WTC11 (cell line): ENCODE results near the gene KLHDC4. TPM values are rescaled to one million over a fixed set of nuclear protein-coding genes. Genes with fewer than 3 reads are reported as not detected.

ENCODE experiments used
- ATAC-seq: fragments of 200-7000 bp; cut with Tn5 transposase; 2 replicates; pipeline ENCODE4 v1.10.0; 2021; ENCODE audit warnings: mild to moderate bottlenecking, moderate library complexity
- CTCF ChIA-PET: fragments of 300-600 bp; sonication (Branson Sonifier 250); formaldehyde crosslinking; loops from one replicate; lab custom pipeline; 2021; ENCODE audit warnings: antibody characterized with exemption; lab: Charles Lee
- POLR2A ChIA-PET: fragments of 350-600 bp; sonication (Branson Sonifier 250); formaldehyde crosslinking; loops from one replicate; lab custom pipeline; 2021; ENCODE audit warnings: antibody characterized with exemption; lab: Charles Lee
- DNase-seq: peaks from one replicate; pipeline ENCODE4 v3.0.0; 2021; ENCODE audit warnings: low spot score
- H3K27ac Mint-ChIP-seq: 2 replicates; pipeline ENCODE4 v1.8.0; 2021; ENCODE audit warnings: mixed read lengths
- H3K27me3 Mint-ChIP-seq: 2 replicates; pipeline ENCODE4 v1.8.0; 2021; ENCODE audit warnings: low read depth, mild to moderate bottlenecking, moderate library complexity, mixed read lengths
- H3K36me3 Mint-ChIP-seq: 2 replicates; pipeline ENCODE4 v1.8.0; 2021; ENCODE audit warnings: mixed read lengths
- H3K4me1 Mint-ChIP-seq: 2 replicates; pipeline ENCODE4 v1.8.0; 2022; ENCODE audit warnings: mixed read lengths
- H3K4me3 Mint-ChIP-seq: 2 replicates; pipeline ENCODE4 v1.8.0; 2021; ENCODE audit warnings: mild to moderate bottlenecking, moderate library complexity, mixed read lengths
- H3K9me3 Mint-ChIP-seq: 2 replicates; pipeline ENCODE4 v1.8.0; 2021; ENCODE audit warnings: mixed read lengths
- CBFB ChIP-seq: sonication (generic); formaldehyde crosslinking; IDR thresholded peaks from 2 replicates; pipeline ENCODE4 v1.8.1; 2022; ENCODE audit warnings: mild to moderate bottlenecking, low read depth, missing genetic modification reagents
- CREB1 ChIP-seq: sonication (generic); formaldehyde crosslinking; IDR thresholded peaks from 2 replicates; pipeline ENCODE4 v1.8.0; 2023; ENCODE audit warnings: mild to moderate bottlenecking, missing genetic modification reagents
- ELF4 ChIP-seq: sonication (generic); formaldehyde crosslinking; IDR thresholded peaks from 2 replicates; pipeline ENCODE4 v1.8.1; 2022; ENCODE audit warnings: low read depth, mild to moderate bottlenecking, moderate library complexity, missing genetic modification reagents
- EMX1 ChIP-seq: fragments of 250-450 bp; sonication (Bioruptor Pico); IDR thresholded peaks from 2 replicates; pipeline ENCODE4 v1.8.0; 2021; ENCODE audit warnings: mild to moderate bottlenecking
- ETV6 ChIP-seq: sonication (generic); formaldehyde crosslinking; IDR thresholded peaks from 2 replicates; pipeline ENCODE4 v1.8.1; 2022; ENCODE audit warnings: mild to moderate bottlenecking, missing genetic modification reagents
- FOXK1 ChIP-seq: sonication (generic); formaldehyde crosslinking; IDR thresholded peaks from 2 replicates; pipeline ENCODE4 v1.8.0; 2022; ENCODE audit warnings: mild to moderate bottlenecking, moderate library complexity, missing genetic modification reagents
- GRHL2 ChIP-seq: fragments of 250-450 bp; sonication (Bioruptor Pico); IDR thresholded peaks from 2 replicates; pipeline ENCODE4 v1.8.0; 2022; ENCODE audit warnings: mild to moderate bottlenecking, moderate library complexity; ENCODE audit not compliant: insufficient replicate concordance, severe bottlenecking
- HMGA2 ChIP-seq: fragments of 250-450 bp; sonication (Bioruptor Pico); IDR thresholded peaks from 2 replicates; pipeline ENCODE4 v1.4.0; 2021; ENCODE audit warnings: mild to moderate bottlenecking, moderate library complexity
- KAT7 ChIP-seq: sonication (generic); formaldehyde crosslinking; IDR thresholded peaks from 2 replicates; pipeline ENCODE4 v1.8.1; 2023; ENCODE audit warnings: missing genetic modification reagents, mild to moderate bottlenecking, borderline replicate concordance
- MXD4 ChIP-seq: fragments of 250-450 bp; sonication (Bioruptor Pico); IDR thresholded peaks from 2 replicates; pipeline ENCODE4 v1.8.0; 2021; ENCODE audit warnings: mild to moderate bottlenecking, moderate library complexity, borderline replicate concordance
- NFYB ChIP-seq: sonication (generic); formaldehyde crosslinking; conservative IDR thresholded peaks from 2 replicates; pipeline ENCODE4 v1.8.0; 2022; ENCODE audit warnings: low read depth, missing genetic modification reagents
- OVOL2 ChIP-seq: fragments of 250-450 bp; sonication (Bioruptor Pico); IDR thresholded peaks from 2 replicates; pipeline ENCODE4 v1.9.0; 2021; ENCODE audit warnings: mild to moderate bottlenecking, borderline replicate concordance
- RELA ChIP-seq: sonication (generic); formaldehyde crosslinking; IDR thresholded peaks from 2 replicates; pipeline ENCODE4 v1.8.1; 2022; ENCODE audit warnings: missing genetic modification reagents, mild to moderate bottlenecking, borderline replicate concordance
- SMAD3 ChIP-seq: sonication (generic); formaldehyde crosslinking; IDR thresholded peaks from 2 replicates; pipeline ENCODE4 v1.8.0; 2022; ENCODE audit warnings: missing genetic modification reagents, mild to moderate bottlenecking, borderline replicate concordance
- SP1 ChIP-seq: sonication (generic); formaldehyde crosslinking; conservative IDR thresholded peaks from 2 replicates; pipeline ENCODE4 v1.8.1; 2022; ENCODE audit warnings: missing genetic modification reagents
- ZNF219 ChIP-seq: sonication (generic); formaldehyde crosslinking; IDR thresholded peaks from 2 replicates; pipeline ENCODE4 v1.8.0; 2023; ENCODE audit warnings: missing genetic modification reagents, mild to moderate bottlenecking, borderline replicate concordance
- ZNF423 ChIP-seq: fragments of 250-450 bp; sonication (Bioruptor Pico); IDR thresholded peaks from 2 replicates; pipeline ENCODE4 v2.1.2; 2022; ENCODE audit warnings: mild to moderate bottlenecking, moderate library complexity
- total RNA-seq: library from RNA; stranded (reverse); gene quantifications from 3 replicates; pipeline ENCODE4 v1.2.3, GENCODE V29; 2021
- TF ChIP-seq, protein P1 (sequence below): fragments of 250-450 bp; sonication (Bioruptor Pico); IDR thresholded peaks from 2 replicates; pipeline ENCODE4 v1.9.0; 2021; ENCODE audit warnings: mild to moderate bottlenecking
- TF ChIP-seq, protein P2 (sequence below): fragments of 250-450 bp; sonication (Bioruptor Pico); IDR thresholded peaks from 2 replicates; pipeline ENCODE4 v1.9.0; 2021; ENCODE audit warnings: mild to moderate bottlenecking, borderline replicate concordance
- TF ChIP-seq, protein P3 (sequence below): sonication (generic); formaldehyde crosslinking; IDR thresholded peaks from 2 replicates; pipeline ENCODE4 v1.8.1; 2022; ENCODE audit warnings: mild to moderate bottlenecking, missing genetic modification reagents, moderate library complexity, borderline replicate concordance
- TF ChIP-seq, protein P4 (sequence below): sonication (generic); formaldehyde crosslinking; IDR thresholded peaks from 2 replicates; pipeline ENCODE4 v1.8.1; 2023; ENCODE audit warnings: mild to moderate bottlenecking, moderate library complexity, missing genetic modification reagents
- TF ChIP-seq, protein P5 (sequence below): sonication (generic); formaldehyde crosslinking; IDR thresholded peaks from 2 replicates; pipeline ENCODE4 v1.8.1; 2023; ENCODE audit warnings: mild to moderate bottlenecking, missing genetic modification reagents, moderate library complexity

KLHDC4 gene
- total RNA-seq, 1 experiment from 2014 or later, result 63.6 TPM

DNA sequence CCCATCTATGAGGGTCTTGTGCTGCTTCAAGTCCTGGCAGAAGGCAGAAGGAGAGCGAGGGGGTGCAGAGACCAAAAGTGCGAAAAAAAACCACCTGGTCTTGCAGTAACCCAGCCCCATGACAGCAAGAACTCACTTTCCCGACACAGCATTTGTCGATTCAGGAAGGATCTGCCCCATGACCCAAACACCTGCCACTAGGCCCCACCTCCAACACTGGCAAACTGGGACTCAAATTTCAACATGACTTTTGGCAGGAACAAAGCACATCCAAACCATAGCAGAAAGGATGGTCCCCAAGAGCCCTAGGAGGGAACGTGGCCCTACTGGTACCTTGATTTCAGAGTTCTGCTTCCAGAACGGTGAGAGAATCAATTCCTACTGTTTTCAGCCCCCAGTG lies 34.7 kb upstream of the KLHDC4 start:
- ATAC-seq (no peak), DNase-seq (no peak)
- Mint-ChIP-seq H3K4me1 (no peaks in the 10 kb centered on the region), H3K27ac (no peak overlapping the region), H3K4me3 (no peak overlapping the region), H3K9me3 (peaks cover 10% of the 10 kb centered on the region; the same call in 1 of the 2 replicates), H3K27me3 (peaks cover 4% of the 10 kb centered on the region; the same call in 1 of the 2 replicates), H3K36me3 (no peaks in the 10 kb centered on the region)
- ChIA-PET CTCF (interaction anchor here (0.7 to 1.1 kb wide), 2 partner anchors 15 to 22 kb away, joined by 3 to 5 read pairs; no protein-coding TSS in a partner anchor), POLR2A (interaction anchor here (0.6 kb wide), 1 partner anchor 679 kb away, joined by 5 read pairs; no protein-coding TSS in a partner anchor)
- TF ChIP-seq GRHL2 (no peak), EMX1 (no peak), ZNF423 (CRISPR knock-in tag) (no peak), RELA (CRISPR knock-in tag) (no peak), SP1 (CRISPR knock-in tag) (no peak), FOXK1 (CRISPR knock-in tag) (no peak), ELF4 (CRISPR knock-in tag) (no peak), SMAD3 (CRISPR knock-in tag) (no peak), CREB1 (CRISPR knock-in tag) (no peak), OVOL2 (CRISPR knock-in tag) (no peak), KAT7 (CRISPR knock-in tag) (no peak), MXD4 (CRISPR knock-in tag) (no peak)
- TF ChIP-seq, protein P1, sequence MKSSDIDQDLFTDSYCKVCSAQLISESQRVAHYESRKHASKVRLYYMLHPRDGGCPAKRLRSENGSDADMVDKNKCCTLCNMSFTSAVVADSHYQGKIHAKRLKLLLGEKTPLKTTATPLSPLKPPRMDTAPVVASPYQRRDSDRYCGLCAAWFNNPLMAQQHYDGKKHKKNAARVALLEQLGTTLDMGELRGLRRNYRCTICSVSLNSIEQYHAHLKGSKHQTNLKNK (CRISPR knock-in tag), result no peak
- TF ChIP-seq, protein P2, sequence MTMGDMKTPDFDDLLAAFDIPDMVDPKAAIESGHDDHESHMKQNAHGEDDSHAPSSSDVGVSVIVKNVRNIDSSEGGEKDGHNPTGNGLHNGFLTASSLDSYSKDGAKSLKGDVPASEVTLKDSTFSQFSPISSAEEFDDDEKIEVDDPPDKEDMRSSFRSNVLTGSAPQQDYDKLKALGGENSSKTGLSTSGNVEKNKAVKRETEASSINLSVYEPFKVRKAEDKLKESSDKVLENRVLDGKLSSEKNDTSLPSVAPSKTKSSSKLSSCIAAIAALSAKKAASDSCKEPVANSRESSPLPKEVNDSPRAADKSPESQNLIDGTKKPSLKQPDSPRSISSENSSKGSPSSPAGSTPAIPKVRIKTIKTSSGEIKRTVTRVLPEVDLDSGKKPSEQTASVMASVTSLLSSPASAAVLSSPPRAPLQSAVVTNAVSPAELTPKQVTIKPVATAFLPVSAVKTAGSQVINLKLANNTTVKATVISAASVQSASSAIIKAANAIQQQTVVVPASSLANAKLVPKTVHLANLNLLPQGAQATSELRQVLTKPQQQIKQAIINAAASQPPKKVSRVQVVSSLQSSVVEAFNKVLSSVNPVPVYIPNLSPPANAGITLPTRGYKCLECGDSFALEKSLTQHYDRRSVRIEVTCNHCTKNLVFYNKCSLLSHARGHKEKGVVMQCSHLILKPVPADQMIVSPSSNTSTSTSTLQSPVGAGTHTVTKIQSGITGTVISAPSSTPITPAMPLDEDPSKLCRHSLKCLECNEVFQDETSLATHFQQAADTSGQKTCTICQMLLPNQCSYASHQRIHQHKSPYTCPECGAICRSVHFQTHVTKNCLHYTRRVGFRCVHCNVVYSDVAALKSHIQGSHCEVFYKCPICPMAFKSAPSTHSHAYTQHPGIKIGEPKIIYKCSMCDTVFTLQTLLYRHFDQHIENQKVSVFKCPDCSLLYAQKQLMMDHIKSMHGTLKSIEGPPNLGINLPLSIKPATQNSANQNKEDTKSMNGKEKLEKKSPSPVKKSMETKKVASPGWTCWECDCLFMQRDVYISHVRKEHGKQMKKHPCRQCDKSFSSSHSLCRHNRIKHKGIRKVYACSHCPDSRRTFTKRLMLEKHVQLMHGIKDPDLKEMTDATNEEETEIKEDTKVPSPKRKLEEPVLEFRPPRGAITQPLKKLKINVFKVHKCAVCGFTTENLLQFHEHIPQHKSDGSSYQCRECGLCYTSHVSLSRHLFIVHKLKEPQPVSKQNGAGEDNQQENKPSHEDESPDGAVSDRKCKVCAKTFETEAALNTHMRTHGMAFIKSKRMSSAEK, result no peak
- TF ChIP-seq, protein P3, sequence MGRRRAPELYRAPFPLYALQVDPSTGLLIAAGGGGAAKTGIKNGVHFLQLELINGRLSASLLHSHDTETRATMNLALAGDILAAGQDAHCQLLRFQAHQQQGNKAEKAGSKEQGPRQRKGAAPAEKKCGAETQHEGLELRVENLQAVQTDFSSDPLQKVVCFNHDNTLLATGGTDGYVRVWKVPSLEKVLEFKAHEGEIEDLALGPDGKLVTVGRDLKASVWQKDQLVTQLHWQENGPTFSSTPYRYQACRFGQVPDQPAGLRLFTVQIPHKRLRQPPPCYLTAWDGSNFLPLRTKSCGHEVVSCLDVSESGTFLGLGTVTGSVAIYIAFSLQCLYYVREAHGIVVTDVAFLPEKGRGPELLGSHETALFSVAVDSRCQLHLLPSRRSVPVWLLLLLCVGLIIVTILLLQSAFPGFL (CRISPR knock-in tag), result no peak
- TF ChIP-seq, protein P4, sequence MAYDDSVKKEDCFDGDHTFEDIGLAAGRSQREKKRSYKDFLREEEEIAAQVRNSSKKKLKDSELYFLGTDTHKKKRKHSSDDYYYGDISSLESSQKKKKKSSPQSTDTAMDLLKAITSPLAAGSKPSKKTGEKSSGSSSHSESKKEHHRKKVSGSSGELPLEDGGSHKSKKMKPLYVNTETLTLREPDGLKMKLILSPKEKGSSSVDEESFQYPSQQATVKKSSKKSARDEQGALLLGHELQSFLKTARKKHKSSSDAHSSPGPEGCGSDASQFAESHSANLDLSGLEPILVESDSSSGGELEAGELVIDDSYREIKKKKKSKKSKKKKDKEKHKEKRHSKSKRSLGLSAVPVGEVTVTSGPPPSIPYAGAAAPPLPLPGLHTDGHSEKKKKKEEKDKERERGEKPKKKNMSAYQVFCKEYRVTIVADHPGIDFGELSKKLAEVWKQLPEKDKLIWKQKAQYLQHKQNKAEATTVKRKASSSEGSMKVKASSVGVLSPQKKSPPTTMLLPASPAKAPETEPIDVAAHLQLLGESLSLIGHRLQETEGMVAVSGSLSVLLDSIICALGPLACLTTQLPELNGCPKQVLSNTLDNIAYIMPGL (CRISPR knock-in tag), result no peak

DNA sequence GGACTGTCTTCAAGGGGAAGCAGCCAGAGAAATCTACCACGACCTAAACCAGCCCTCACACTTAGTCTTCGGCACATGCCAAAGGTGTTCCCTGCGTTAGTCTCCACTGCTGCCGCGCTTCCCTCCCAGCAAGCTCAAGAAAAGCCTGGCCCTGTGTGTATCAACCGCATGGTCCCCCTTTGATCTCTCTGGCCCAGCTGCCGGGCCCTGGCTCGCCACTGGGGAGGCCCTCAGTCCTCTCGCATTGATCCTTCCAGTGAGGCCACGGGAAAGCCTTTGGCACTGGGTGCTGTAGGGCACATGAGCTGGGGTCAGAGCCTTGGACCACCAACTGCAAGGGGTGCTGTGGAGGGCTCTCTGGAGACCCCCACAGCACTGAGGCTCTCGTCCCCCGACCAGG lies 29.6 kb upstream of the KLHDC4 start:
- POLR2A ChIA-PET, result no interaction called here
- no peaks in the 10 kb centered on the region for H3K4me1 Mint-ChIP-seq
- TF ChIP-seq ZNF219 (CRISPR knock-in tag), result no peak
- TF ChIP-seq ETV6 (CRISPR knock-in tag), result no peak
- TF ChIP-seq CBFB, result no peak
- TF ChIP-seq, protein P5, sequence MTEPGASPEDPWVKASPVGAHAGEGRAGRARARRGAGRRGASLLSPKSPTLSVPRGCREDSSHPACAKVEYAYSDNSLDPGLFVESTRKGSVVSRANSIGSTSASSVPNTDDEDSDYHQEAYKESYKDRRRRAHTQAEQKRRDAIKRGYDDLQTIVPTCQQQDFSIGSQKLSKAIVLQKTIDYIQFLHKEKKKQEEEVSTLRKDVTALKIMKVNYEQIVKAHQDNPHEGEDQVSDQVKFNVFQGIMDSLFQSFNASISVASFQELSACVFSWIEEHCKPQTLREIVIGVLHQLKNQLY, result no peak
- TF ChIP-seq NFYB (CRISPR knock-in tag), result no peak
- no peak for TF ChIP-seq HMGA2 (CRISPR knock-in tag)
- no peak for TF ChIP-seq ELF4 (CRISPR knock-in tag)
- TF ChIP-seq, all 79 proteins: peak for 0
- Mint-ChIP-seq H3K9me3 (peaks cover 10% of the 10 kb centered on the region; the same call in 1 of the 2 replicates), H3K36me3 (no peaks in the 10 kb centered on the region), H3K4me3 (no peak overlapping the region), H3K27ac (no peak overlapping the region), H3K27me3 (no peaks in the 10 kb centered on the region)
- CTCF ChIA-PET, result no interaction called here
- DNase-seq (no peak), ATAC-seq (no peak)
